Measurements from ENCODE around the gene PSORS1C2. TPM values are rescaled to one million over a fixed set of nuclear protein-coding genes. Genes with fewer than 3 reads are reported as not detected.

The PSORS1C2 gene
- total and polyA plus RNA-seq, 2 donors (not counting 3 experiments of a cell fraction or from before 2014, with no cell fraction given): not detected

DNA sequence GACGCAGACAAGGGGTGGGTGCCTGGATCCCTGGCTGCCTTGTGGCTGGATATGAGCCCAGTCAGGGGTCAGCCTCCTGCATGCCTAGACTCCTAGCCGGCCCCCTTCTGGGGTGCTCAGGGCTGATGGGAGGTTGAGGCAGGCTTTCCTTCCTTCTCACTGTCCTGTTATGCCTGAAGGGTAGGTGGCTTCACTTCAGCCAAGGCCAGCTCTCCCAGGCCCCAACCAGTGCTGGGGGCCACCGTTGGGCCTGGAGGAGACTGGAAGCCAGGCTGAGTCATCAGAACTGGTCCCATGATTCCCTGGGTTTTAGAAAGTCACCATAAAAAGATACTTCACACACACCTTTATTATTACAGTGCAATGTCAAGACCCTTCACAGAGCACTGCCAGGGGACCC is 34.5 kb upstream of the PSORS1C2 start:
- no peaks in the 10 kb centered on the region for H3K9me1 ChIP-seq (replicated peaks; ENCODE audit: control insufficient read depth, extremely low read depth, insufficient read depth, low read length)
- no peak overlapping the region for H3K27ac ChIP-seq (ENCODE audit: insufficient read depth, low read depth, low read length)
- H3K4me3 ChIP-seq (replicated peaks in 1 of 3; ENCODE audit: insufficient read depth in 1 of 3, low read depth in 1 of 3, low read length in 3 of 3): no peak overlapping the region
- no peaks in the 10 kb centered on the region for H3K9me3 ChIP-seq (replicated peaks; ENCODE audit: control insufficient read depth, insufficient read depth, low read length)
- POLR2A ChIA-PET: no interaction called here
- intact Hi-C loops (cut with micrococcal nuclease): no loop called here
- TF ChIP-seq, protein P1, sequence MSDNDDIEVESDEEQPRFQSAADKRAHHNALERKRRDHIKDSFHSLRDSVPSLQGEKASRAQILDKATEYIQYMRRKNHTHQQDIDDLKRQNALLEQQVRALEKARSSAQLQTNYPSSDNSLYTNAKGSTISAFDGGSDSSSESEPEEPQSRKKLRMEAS (IDR thresholded peaks at IDR 0.05; ENCODE audit: insufficient read depth, insufficient read length): no peak
- TF ChIP-seq EZH2 (IDR thresholded peaks at IDR 0.05; ENCODE audit: borderline replicate concordance, low read depth, low read length, severe bottlenecking): no peak
- no peak for TF ChIP-seq JUN (IDR thresholded peaks at IDR 0.05; ENCODE audit: borderline replicate concordance, insufficient read depth, insufficient read length, low read depth)
- TF ChIP-seq POLR2A (IDR thresholded peaks at IDR 0.05; ENCODE audit: low read depth, low read length): no peak
- no peak for TF ChIP-seq MYC (IDR thresholded peaks at IDR 0.05; ENCODE audit: low read depth, low read length)
- TF ChIP-seq GATA2 (IDR thresholded peaks at IDR 0.05; ENCODE audit: insufficient read depth, insufficient read length, low read depth, low read length): no peak
- TF ChIP-seq, protein P2, sequence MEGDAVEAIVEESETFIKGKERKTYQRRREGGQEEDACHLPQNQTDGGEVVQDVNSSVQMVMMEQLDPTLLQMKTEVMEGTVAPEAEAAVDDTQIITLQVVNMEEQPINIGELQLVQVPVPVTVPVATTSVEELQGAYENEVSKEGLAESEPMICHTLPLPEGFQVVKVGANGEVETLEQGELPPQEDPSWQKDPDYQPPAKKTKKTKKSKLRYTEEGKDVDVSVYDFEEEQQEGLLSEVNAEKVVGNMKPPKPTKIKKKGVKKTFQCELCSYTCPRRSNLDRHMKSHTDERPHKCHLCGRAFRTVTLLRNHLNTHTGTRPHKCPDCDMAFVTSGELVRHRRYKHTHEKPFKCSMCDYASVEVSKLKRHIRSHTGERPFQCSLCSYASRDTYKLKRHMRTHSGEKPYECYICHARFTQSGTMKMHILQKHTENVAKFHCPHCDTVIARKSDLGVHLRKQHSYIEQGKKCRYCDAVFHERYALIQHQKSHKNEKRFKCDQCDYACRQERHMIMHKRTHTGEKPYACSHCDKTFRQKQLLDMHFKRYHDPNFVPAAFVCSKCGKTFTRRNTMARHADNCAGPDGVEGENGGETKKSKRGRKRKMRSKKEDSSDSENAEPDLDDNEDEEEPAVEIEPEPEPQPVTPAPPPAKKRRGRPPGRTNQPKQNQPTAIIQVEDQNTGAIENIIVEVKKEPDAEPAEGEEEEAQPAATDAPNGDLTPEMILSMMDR (IDR thresholded peaks at IDR 0.05; ENCODE audit: extremely low read depth in 1 of 2, insufficient read depth in 1 of 2, low read depth in 1 of 2, low read length in 2 of 2): no peak
- TF ChIP-seq POLR2AphosphoS5 (IDR thresholded peaks at IDR 0.05; ENCODE audit: insufficient read depth, low read depth, low read length): no peak
- TF ChIP-seq FOS (IDR thresholded peaks at IDR 0.05; ENCODE audit: borderline replicate concordance, insufficient read depth, low read length): no peak
- no peak overlapping the region for H2AFZ ChIP-seq (ENCODE audit: low read depth, low read length)
- no peaks in the 10 kb centered on the region for H3K36me3 ChIP-seq (ENCODE audit: control insufficient read depth in 2 of 2, extremely low read depth in 1 of 2, insufficient read depth in 2 of 2, low read length in 2 of 2)
- no peak for FAIRE-seq
- BruUV-seq (replicated peaks): no TSS peak
- no peak overlapping the region for H3K4me2 ChIP-seq (ENCODE audit: insufficient read depth, low read length)
- no peak for DNase-seq (ENCODE audit: low read depth, low spot score)
- H3K9ac ChIP-seq (replicated peaks; ENCODE audit: extremely low read depth, insufficient read depth, low read length): no peak overlapping the region
- no peaks in the 10 kb centered on the region for H4K20me1 ChIP-seq (replicated peaks; ENCODE audit: control insufficient read depth, extremely low read depth, insufficient read depth, low read length)
- no peaks in the 10 kb centered on the region for H3K4me1 ChIP-seq (ENCODE audit: control insufficient read depth, extremely low read depth, insufficient read depth, low read length)
- dilution Hi-C loops (cut with MboI; ENCODE audit: extremely low pct_ligation_motif_present, low sequenced_read_pairs): no loop called here
- CTCF ChIA-PET: no interaction called here
- H3K79me2 ChIP-seq (ENCODE audit: control insufficient read depth, insufficient read depth, low read length): no peaks in the 10 kb centered on the region
- H3K27me3 ChIP-seq (ENCODE audit: control insufficient read depth in 2 of 2, insufficient read depth in 2 of 2, low read length in 2 of 2): no peaks in the 10 kb centered on the region
